Loucy (cell line): ENCODE results near the gene LRRIQ1.

Experiments
- H2AFZ ChIP-seq: fragments of 200-600 bp; sonication (generic); 2 replicates; pipeline ENCODE4 v1.6.0; 2016; ENCODE audit warnings: antibody characterized with exemption, mild to moderate bottlenecking, low read length, moderate library complexity
- H3F3A ChIP-seq: fragments of 200-600 bp; 2 replicates; pipeline ENCODE4 v1.6.0; 2016; ENCODE audit warnings: antibody characterized with exemption, low read depth, mild to moderate bottlenecking
- H3K27me3 ChIP-seq: fragments of 200-600 bp; sonication (generic); 2 replicates; pipeline ENCODE4 v1.6.1; 2014; ENCODE audit warnings: low read length, mild to moderate bottlenecking; ENCODE audit not compliant: insufficient read depth, poor library complexity, severe bottlenecking
- H3K36me3 ChIP-seq: fragments of 200-600 bp; sonication (generic); 2 replicates; pipeline ENCODE4 v1.6.1; 2016; ENCODE audit warnings: low read length; ENCODE audit not compliant: insufficient read depth
- H3K4me1 ChIP-seq: fragments of 200-600 bp; sonication (generic); 2 replicates; pipeline ENCODE4 v1.5.1; 2014; ENCODE audit warnings: low read length, mild to moderate bottlenecking; ENCODE audit not compliant: insufficient read depth, poor library complexity, severe bottlenecking
- H3K4me2 ChIP-seq: fragments of 200-600 bp; sonication (generic); 2 replicates; pipeline ENCODE4 v1.6.0; 2014; ENCODE audit warnings: antibody characterized with exemption, low read length, low read depth, mild to moderate bottlenecking; ENCODE audit not compliant: poor library complexity, severe bottlenecking
- H3K4me3 ChIP-seq: fragments of 200-600 bp; sonication (generic); 2 replicates; pipeline ENCODE4 v1.5.1; 2014; ENCODE audit warnings: low read length, mild to moderate bottlenecking, mixed read lengths; ENCODE audit not compliant: poor library complexity, severe bottlenecking
- H3K79me2 ChIP-seq: fragments of 200-600 bp; sonication (generic); 2 replicates; pipeline ENCODE4 v1.6.1; 2014; ENCODE audit warnings: low read length; ENCODE audit not compliant: insufficient read depth
- H3K9ac ChIP-seq: fragments of 200-600 bp; sonication (generic); 2 replicates; pipeline ENCODE4 v1.6.0; 2014; ENCODE audit warnings: mild to moderate bottlenecking, low read depth, low read length, moderate library complexity; ENCODE audit not compliant: poor library complexity, severe bottlenecking
- H3K9me2 ChIP-seq: fragments of 200-600 bp; sonication (generic); replicated peaks from 2 replicates; pipeline ENCODE4 v1.6.1; 2016; ENCODE audit warnings: low read depth, low read length, mixed read lengths
- H3K9me3 ChIP-seq: fragments of 200-600 bp; sonication (generic); 2 replicates; pipeline ENCODE4 v1.6.1; 2014; ENCODE audit warnings: mild to moderate bottlenecking, antibody characterized with exemption, low read length, low read depth; ENCODE audit not compliant: insufficient read depth
- H4K20me1 ChIP-seq: fragments of 200-600 bp; sonication (generic); 2 replicates; pipeline ENCODE4 v1.6.0; 2014; ENCODE audit warnings: antibody characterized with exemption, low read length, mild to moderate bottlenecking; ENCODE audit not compliant: insufficient read depth, poor library complexity, severe bottlenecking
- EZH2phosphoT487 ChIP-seq: fragments of 200-600 bp; IDR thresholded peaks from 2 replicates; pipeline ENCODE4 v1.6.1; 2018; ENCODE audit warnings: antibody characterized with exemption, mild to moderate bottlenecking, moderate library complexity, borderline replicate concordance
- TF ChIP-seq, protein P1 (sequence below): fragments of 200-600 bp; sonication (generic); conservative IDR thresholded peaks from 2 replicates; pipeline ENCODE4 v1.5.1; 2014; ENCODE audit warnings: mild to moderate bottlenecking, antibody characterized with exemption, low read length

LRRIQ1 gene

GRCh38 chr12:85058339-85058738, 22.2 kb downstream of the LRRIQ1 start:
- H3K36me3 ChIP-seq: no peaks in the 10 kb centered on the region
- peak overlapping the region; percentile 29 for H2AFZ ChIP-seq
- H4K20me1 ChIP-seq: no peaks in the 10 kb centered on the region
- no peaks in the 10 kb centered on the region for H3K9me3 ChIP-seq
- no peaks in the 10 kb centered on the region for H3K4me1 ChIP-seq
- no peaks in the 10 kb centered on the region for H3K27me3 ChIP-seq
- no peak overlapping the region for H3K4me3 ChIP-seq
- no peak overlapping the region for H3K4me2 ChIP-seq
- no peaks in the 10 kb centered on the region for H3K79me2 ChIP-seq
- H3K9me2 ChIP-seq: no peaks in the 10 kb centered on the region
- no peak for TF ChIP-seq EZH2phosphoT487
- TF ChIP-seq, protein P1, sequence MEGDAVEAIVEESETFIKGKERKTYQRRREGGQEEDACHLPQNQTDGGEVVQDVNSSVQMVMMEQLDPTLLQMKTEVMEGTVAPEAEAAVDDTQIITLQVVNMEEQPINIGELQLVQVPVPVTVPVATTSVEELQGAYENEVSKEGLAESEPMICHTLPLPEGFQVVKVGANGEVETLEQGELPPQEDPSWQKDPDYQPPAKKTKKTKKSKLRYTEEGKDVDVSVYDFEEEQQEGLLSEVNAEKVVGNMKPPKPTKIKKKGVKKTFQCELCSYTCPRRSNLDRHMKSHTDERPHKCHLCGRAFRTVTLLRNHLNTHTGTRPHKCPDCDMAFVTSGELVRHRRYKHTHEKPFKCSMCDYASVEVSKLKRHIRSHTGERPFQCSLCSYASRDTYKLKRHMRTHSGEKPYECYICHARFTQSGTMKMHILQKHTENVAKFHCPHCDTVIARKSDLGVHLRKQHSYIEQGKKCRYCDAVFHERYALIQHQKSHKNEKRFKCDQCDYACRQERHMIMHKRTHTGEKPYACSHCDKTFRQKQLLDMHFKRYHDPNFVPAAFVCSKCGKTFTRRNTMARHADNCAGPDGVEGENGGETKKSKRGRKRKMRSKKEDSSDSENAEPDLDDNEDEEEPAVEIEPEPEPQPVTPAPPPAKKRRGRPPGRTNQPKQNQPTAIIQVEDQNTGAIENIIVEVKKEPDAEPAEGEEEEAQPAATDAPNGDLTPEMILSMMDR: no peak
- no peaks in the 10 kb centered on the region for H3F3A ChIP-seq
- H3K9ac ChIP-seq: no peak overlapping the region

GRCh38 chr12:85059594-85059993, 23.4 kb downstream of the LRRIQ1 start:
- H3K4me2 ChIP-seq: no peak overlapping the region
- no peaks in the 10 kb centered on the region for H4K20me1 ChIP-seq
- no peaks in the 10 kb centered on the region for H3K4me1 ChIP-seq
- H2AFZ ChIP-seq: no peak overlapping the region
- no peak for TF ChIP-seq EZH2phosphoT487
- TF ChIP-seq, protein P1: no peak
- no peaks in the 10 kb centered on the region for H3F3A ChIP-seq
- H3K36me3 ChIP-seq: no peaks in the 10 kb centered on the region
- no peaks in the 10 kb centered on the region for H3K27me3 ChIP-seq
- no peaks in the 10 kb centered on the region for H3K79me2 ChIP-seq
- H3K9me3 ChIP-seq: no peaks in the 10 kb centered on the region
- no peaks in the 10 kb centered on the region for H3K9me2 ChIP-seq
- no peak overlapping the region for H3K9ac ChIP-seq
- no peak overlapping the region for H3K4me3 ChIP-seq

DNA sequence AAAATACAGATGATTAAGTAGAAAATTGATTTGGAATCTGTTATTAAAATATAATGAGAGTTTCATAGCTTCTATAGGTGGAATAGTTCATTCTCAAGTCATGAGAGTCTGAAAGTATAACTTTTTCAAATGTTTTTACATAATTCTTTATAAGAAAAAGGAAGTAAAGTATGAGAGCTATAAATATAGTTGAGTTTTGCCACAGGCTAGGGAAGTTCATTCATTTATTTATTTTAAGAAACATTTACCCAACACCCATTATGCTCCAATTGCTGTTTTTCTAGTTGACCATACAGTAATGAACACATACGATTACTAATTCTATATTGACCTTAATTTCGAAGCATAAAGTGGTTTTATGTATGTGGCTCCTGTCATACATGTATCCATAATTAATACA, 24.8 kb downstream of the LRRIQ1 start:
- Histone ChIP-seq H3K79me2 (no peaks in the 10 kb centered on the region), H3K4me2 (no peak overlapping the region), H3K36me3 (no peaks in the 10 kb centered on the region), H3K4me1 (no peaks in the 10 kb centered on the region), H4K20me1 (no peaks in the 10 kb centered on the region), H3K27me3 (no peaks in the 10 kb centered on the region), H3K4me3 (no peak overlapping the region), H3F3A (no peaks in the 10 kb centered on the region), H2AFZ (no peak overlapping the region), H3K9ac (no peak overlapping the region), H3K9me3 (no peaks in the 10 kb centered on the region), H3K9me2 (no peaks in the 10 kb centered on the region)
- no peak for TF ChIP-seq EZH2phosphoT487
- TF ChIP-seq, protein P1: no peak
